GM19023 (cell line): ENCODE data around the gene EP400.
A peak's percentile ranks its signal among the peaks of the same experiment; 100 is the strongest.

Experiments
- ATAC-seq: cut with Tn5 transposase; IDR thresholded peaks from one replicate; pipeline ENCODE4 v1.9.1; 2021; ENCODE audit warnings: mild to moderate bottlenecking, moderate library complexity; ENCODE audit not compliant: unreplicated experiment

The EP400 gene

GRCh38 chr12:131912518-131913274 is 37.0 kb upstream of the EP400 start:
- no peak for ATAC-seq

DNA sequence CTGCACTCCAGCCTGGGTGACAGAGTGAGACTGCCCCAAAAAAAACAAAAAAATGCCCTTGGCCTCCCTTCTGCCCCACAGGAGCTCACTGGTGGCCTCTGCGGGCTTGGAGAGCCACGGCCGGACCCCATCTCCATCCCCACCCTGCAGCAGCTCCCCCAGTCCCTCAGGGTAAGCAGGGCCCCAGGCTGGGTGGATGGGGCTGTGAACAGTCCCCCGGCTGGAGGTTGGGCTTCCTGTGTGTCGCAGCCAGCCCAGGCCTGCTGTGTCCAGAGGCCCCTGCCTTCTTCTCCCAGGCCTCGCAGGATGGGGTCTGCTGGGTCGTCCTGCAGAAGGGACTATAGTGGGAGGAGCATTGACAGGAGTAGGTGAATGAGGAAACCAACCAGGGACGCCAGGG is 36.1 kb upstream of the EP400 start:
- no peak for ATAC-seq

DNA sequence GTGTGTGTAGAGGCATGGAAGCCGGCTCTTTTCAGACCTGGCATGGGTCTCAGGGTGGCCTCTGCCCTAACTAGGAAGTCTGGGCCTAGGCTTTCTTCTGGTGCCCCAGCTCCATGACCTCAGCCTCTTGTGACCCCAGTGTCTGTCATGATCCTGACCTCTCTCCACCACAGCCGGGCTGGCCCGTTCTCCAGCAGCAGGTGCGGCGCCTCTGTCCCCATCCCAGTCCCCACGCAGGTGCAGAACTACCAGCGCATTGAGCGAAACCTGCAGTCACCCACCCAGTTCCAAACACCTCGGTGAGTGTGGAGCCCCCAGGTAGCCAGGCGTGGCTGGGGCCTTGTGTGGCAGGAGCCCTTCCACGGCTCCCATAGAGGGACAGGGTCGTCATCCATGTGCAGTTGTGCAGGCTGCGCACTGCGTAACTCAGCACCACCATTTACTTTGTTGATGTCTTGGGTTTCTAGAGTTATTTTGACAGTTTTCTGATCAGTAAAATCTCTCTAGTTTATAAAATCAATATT is 35.5 kb upstream of the EP400 start:
- ATAC-seq, result no peak

GRCh38 chr12:131915000-131915689 is 34.6 kb upstream of the EP400 start:
- ATAC-seq, result no peak

DNA sequence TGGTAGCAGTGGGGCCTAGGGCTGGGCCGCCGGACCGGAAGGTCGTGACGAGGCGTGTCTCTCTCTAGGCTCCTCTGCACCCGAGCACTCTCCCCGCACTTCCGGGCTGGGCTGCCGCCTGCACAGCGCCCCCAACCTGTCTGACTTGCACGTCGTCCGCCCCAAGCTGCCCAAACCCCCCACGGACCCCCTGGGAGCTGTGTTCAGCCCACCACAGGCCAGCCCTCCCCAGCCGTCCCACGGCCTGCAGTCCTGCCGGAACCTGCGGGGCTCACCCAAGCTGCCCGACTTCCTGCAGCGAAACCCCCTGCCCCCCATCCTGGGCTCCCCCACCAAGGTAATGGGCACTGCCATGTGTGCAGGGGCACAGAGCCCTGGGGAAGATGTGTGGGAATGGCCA is 33.9 kb upstream of the EP400 start:
- no peak for ATAC-seq

GRCh38 chr12:131916306-131917138 is 33.2 kb upstream of the EP400 start:
- ATAC-seq, result no peak

DNA sequence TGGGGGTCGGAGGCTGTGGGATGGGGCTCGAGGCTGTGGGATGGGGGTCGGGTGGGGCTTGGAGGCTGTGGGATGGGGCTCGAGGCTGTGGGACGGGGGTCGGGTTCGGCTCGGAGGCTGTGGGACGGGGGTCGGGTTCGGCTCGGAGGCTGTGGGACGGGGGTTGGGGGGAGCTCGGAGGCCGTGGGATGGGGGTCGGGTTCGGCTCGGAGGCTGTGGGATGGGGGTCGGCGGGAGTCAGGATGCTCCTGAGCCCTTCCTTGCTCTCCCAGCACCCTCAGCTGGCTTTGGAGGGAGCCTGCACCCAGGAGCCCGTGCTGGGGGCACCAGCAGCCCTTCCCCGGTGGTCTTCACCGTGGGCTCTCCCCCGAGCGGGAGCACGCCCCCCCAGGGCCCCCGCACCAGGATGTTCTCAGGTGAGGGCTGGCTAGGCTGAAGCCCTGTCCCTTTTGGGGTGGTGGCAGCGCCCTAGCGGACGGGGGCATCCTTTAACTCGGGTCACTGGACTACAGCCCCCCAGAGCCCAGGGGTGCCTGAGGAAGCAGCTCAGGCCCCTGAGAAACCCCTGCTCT is 32.5 kb upstream of the EP400 start:
- no peak for ATAC-seq

DNA sequence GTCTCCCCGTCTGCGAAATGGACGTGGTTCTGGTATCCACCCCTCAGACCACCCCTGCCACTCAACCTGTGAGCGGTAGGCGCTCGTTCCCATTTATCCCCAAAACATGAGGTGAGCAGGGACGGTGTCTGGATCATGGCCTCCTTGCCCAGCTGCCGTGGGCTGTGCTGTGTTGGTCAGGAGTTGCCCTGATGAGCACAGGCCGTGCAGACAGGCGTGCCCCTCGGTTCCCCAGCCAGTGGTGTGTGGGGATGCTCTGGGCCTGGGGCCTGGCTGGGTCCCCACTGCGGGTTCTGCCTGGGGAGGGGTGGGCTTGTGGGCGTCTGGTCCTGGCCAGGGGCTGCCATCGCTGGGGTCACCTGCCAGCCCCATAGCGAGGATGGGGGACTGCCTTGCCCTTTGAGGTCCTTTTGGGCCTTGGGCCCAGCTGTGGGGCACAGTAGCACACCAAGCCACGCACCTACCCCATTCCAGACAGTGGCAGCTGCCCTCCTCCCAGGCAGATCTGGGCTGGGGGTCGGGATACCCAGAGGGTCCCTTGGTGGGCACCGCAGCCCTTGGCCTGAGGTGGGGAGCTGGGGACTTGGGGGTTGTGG is 31.9 kb upstream of the EP400 start:
- no peak for ATAC-seq

GRCh38 chr12:131918311-131919050 is 31.3 kb upstream of the EP400 start:
- no peak for ATAC-seq

GRCh38 chr12:131919051-131919347 is 30.7 kb upstream of the EP400 start:
- ATAC-seq, result no peak

DNA sequence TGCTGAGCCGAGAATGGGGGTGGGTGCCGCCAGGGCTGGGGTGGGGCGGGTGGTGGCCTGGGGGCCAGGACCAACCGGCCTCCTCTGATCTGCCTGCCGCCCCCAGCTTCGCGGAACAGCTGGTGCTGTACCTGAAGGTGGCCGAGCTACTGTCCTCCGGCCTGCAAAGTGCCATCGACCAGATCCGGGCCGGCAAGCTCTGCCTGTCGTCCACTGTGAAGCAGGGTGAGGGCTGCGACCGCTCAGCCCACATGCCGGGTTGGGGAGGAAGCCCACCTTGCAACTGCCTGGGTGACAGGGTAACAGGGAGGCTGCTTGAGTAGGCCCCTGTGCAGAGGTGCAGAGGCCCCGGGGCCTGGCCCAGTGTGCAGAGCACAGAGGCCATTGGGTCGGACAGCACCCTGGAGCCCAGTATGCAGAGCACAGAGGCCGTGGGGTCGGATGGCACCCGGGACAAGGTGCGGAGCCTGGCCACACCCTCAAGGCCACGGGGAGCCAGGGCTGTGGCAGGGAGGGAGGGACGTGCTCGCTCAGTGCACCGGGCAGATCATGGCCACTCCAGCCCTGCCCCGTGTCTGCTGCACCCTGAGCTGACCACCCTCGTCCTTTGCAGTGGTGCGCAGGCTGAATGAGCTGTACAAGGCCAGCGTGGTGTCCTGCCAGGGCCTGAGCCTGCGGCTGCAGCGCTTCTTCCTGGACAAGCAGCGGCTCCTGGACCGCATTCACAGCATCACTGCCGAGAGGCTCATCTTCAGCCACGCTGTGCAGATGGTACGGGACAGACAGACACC is 30.2 kb upstream of the EP400 start:
- no peak for ATAC-seq

GRCh38 chr12:131920157-131920508 is 29.6 kb upstream of the EP400 start:
- no peak for ATAC-seq

- ATAC-seq, result no peak
Measured at GRCh38 chr12:131920902-131921840, 28.6 kb upstream of the EP400 start.

- ATAC-seq, result no peak
Measured at GRCh38 chr12:131921866-131922769, 27.6 kb upstream of the EP400 start.

GRCh38 chr12:131922772-131923171 is 27.0 kb upstream of the EP400 start:
- ATAC-seq, result no peak

- ATAC-seq, result peak; percentile 75
Measured at GRCh38 chr12:131923260-131923659, 26.5 kb upstream of the EP400 start.
